ENCODE data around the gene PDK1.
A peak's percentile ranks its signal among the peaks of the same experiment; 100 is the strongest.

PDK1 gene

GRCh38 chr2:172551271-172551670, 4.6 kb upstream of the PDK1 start:
- Histone ChIP-seq H3K27ac (ENCODE audit: low read depth, low read length, severe bottlenecking) (peak overlapping the region; percentile 24), H3K9me3 (ENCODE audit: control insufficient read depth, low read length) (peaks cover 15% of the 10 kb centered on the region)

GRCh38 chr2:172552547-172553291, 3.2 kb upstream of the PDK1 start:
- peaks cover 8% of the 10 kb centered on the region for H3K4me1 ChIP-seq (ENCODE audit: control insufficient read depth, insufficient read depth, low read length, poor library complexity, severe bottlenecking)
- WGBS, 2 experiments (ENCODE audit: insufficient coverage in 2 of 2) = 89 to 96% methylated on average over 2 to 4 of the region's 4 CpGs
- H3K36me3 ChIP-seq (ENCODE audit: control insufficient read depth, insufficient read depth, low read length) = no peaks in the 10 kb centered on the region
- no peak overlapping the region for H3K4me3 ChIP-seq (ENCODE audit: extremely low read depth, insufficient read depth, low read length, poor library complexity, severe bottlenecking)
- H3K27ac ChIP-seq (ENCODE audit: low read depth, low read length, severe bottlenecking) = no peak overlapping the region
- H3K9me3 ChIP-seq (ENCODE audit: control insufficient read depth, low read length) = peaks cover 8% of the 10 kb centered on the region

More at GRCh38 chr2:172551271-172551670, 4.6 kb upstream of the PDK1 start:
- no peaks in the 10 kb centered on the region for H3K36me3 ChIP-seq (ENCODE audit: control insufficient read depth, insufficient read depth, low read length)
- no peak overlapping the region for H3K4me3 ChIP-seq (ENCODE audit: extremely low read depth, insufficient read depth, low read length, poor library complexity, severe bottlenecking)
- peaks cover 8% of the 10 kb centered on the region for H3K4me1 ChIP-seq (ENCODE audit: control insufficient read depth, insufficient read depth, low read length, poor library complexity, severe bottlenecking)

- peaks cover 11% of the 10 kb centered on the region for H3K36me3 ChIP-seq (ENCODE audit: control insufficient read depth, insufficient read depth, low read length)
- H3K27ac ChIP-seq (ENCODE audit: low read depth, low read length, severe bottlenecking) = no peak overlapping the region
- WGBS, 2 experiments (ENCODE audit: insufficient coverage in 2 of 2) = 67 to 71% methylated on average over 11 to 12 of the region's 18 CpGs
- H3K4me3 ChIP-seq (ENCODE audit: extremely low read depth, insufficient read depth, low read length, poor library complexity, severe bottlenecking) = peak overlapping the region; percentile 80
- H3K9me3 ChIP-seq (ENCODE audit: control insufficient read depth, low read length) = peaks cover 2% of the 10 kb centered on the region
- peaks cover 8% of the 10 kb centered on the region for H3K4me1 ChIP-seq (ENCODE audit: control insufficient read depth, insufficient read depth, low read length, poor library complexity, severe bottlenecking)
Observed at GRCh38 chr2:172554352-172555271, 1.3 kb upstream of the PDK1 start.

- 12 to 14% methylated on average over 7 of the region's 8 CpGs for WGBS, 2 experiments (ENCODE audit: insufficient coverage in 2 of 2)
- peaks cover 2% of the 10 kb centered on the region for H3K9me3 ChIP-seq (ENCODE audit: control insufficient read depth, low read length)
- peaks cover 11% of the 10 kb centered on the region for H3K36me3 ChIP-seq (ENCODE audit: control insufficient read depth, insufficient read depth, low read length)
- H3K4me1 ChIP-seq (ENCODE audit: control insufficient read depth, insufficient read depth, low read length, poor library complexity, severe bottlenecking) = peaks cover 8% of the 10 kb centered on the region
- peak overlapping the region; percentile 92 for H3K27ac ChIP-seq (ENCODE audit: low read depth, low read length, severe bottlenecking)
- peak overlapping the region; percentile 80 for H3K4me3 ChIP-seq (ENCODE audit: extremely low read depth, insufficient read depth, low read length, poor library complexity, severe bottlenecking)
Observed at GRCh38 chr2:172555272-172555521, 693 bp upstream of the PDK1 start.

DNA sequence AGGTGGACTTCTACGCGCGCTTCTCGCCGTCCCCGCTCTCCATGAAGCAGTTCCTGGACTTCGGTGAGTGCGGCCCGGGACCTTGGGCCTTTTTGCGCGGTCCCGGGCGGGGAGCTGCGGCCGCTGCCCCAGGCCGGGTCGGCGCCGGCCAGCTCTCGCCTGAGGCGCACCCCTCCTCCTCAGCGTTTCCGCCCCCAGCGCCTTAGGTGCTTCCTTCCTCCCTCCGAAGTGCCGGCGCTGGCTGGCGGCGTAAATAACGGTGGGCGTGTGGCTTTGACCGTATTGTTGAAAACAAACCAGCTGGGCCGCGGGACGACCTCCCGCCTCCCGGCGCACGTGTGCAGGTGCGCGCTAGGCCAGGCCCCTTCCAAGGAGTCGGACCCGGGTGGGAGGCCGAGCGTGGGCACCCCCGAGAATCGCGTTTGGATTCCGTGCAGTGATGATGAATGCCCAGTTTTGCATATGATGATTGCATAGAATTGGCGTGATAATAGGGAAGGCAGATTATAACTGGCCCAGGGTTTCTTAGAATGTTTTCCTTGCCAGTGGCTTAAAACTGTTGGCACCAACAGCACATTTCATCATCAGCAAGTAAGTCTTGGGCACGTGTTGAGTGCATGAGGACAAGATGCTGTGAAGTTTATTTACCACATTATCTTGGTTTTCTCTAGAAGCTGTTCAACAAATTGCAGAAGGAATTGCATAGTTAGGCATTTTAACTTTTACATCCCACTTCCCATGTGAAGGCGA, 569 bp downstream of the PDK1 start:
- peak overlapping the region; percentile 92 for H3K27ac ChIP-seq (ENCODE audit: low read depth, low read length, severe bottlenecking)
- WGBS, 2 experiments (ENCODE audit: insufficient coverage in 2 of 2) = 0% methylated on average over 39 to 44 of the region's 52 CpGs
- H3K4me3 ChIP-seq (ENCODE audit: extremely low read depth, insufficient read depth, low read length, poor library complexity, severe bottlenecking) = peak overlapping the region; percentile 80
- peaks cover 2% of the 10 kb centered on the region for H3K9me3 ChIP-seq (ENCODE audit: control insufficient read depth, low read length)
- peaks cover 3% of the 10 kb centered on the region for H3K4me1 ChIP-seq (ENCODE audit: control insufficient read depth, insufficient read depth, low read length, poor library complexity, severe bottlenecking)
- peaks cover 11% of the 10 kb centered on the region for H3K36me3 ChIP-seq (ENCODE audit: control insufficient read depth, insufficient read depth, low read length)

- Histone ChIP-seq H3K4me3 (ENCODE audit: extremely low read depth, insufficient read depth, low read length, poor library complexity, severe bottlenecking) (no peak overlapping the region), H3K27ac (ENCODE audit: low read depth, low read length, severe bottlenecking) (no peak overlapping the region)
Observed at GRCh38 chr2:172558372-172558771, 2.5 kb downstream of the PDK1 start.

GRCh38 chr2:172560721-172561120, 4.8 kb downstream of the PDK1 start:
- no peak overlapping the region for H3K27ac ChIP-seq (ENCODE audit: low read depth, low read length, severe bottlenecking)
- H3K4me3 ChIP-seq (ENCODE audit: extremely low read depth, insufficient read depth, low read length, poor library complexity, severe bottlenecking) = no peak overlapping the region
- H3K36me3 ChIP-seq (ENCODE audit: control insufficient read depth, insufficient read depth, low read length) = peaks cover 36% of the 10 kb centered on the region
- H3K4me1 ChIP-seq (ENCODE audit: control insufficient read depth, insufficient read depth, low read length, poor library complexity, severe bottlenecking) = no peaks in the 10 kb centered on the region
- no CpG with 5 or more reads among the region's 2 CpGs for WGBS, 2 experiments (ENCODE audit: insufficient coverage in 2 of 2)
- no peaks in the 10 kb centered on the region for H3K9me3 ChIP-seq (ENCODE audit: control insufficient read depth, low read length)

More at GRCh38 chr2:172558372-172558771, 2.5 kb downstream of the PDK1 start:
- WGBS, 2 experiments (ENCODE audit: insufficient coverage in 2 of 2) = 55 to 88% methylated on average over 2 to 4 of the region's 5 CpGs
- Histone ChIP-seq H3K36me3 (ENCODE audit: control insufficient read depth, insufficient read depth, low read length) (peaks cover 21% of the 10 kb centered on the region), H3K9me3 (ENCODE audit: control insufficient read depth, low read length) (no peaks in the 10 kb centered on the region), H3K4me1 (ENCODE audit: control insufficient read depth, insufficient read depth, low read length, poor library complexity, severe bottlenecking) (no peaks in the 10 kb centered on the region)

GRCh38 chr2:172561270-172561669, 5.4 kb downstream of the PDK1 start:
- H3K36me3 ChIP-seq (ENCODE audit: control insufficient read depth, insufficient read depth, low read length) = peaks cover 38% of the 10 kb centered on the region
- H3K4me1 ChIP-seq (ENCODE audit: control insufficient read depth, insufficient read depth, low read length, poor library complexity, severe bottlenecking) = no peaks in the 10 kb centered on the region
- H3K9me3 ChIP-seq (ENCODE audit: control insufficient read depth, low read length) = no peaks in the 10 kb centered on the region
- peak overlapping the region; percentile 7 for H3K27ac ChIP-seq (ENCODE audit: low read depth, low read length, severe bottlenecking)
- no peak overlapping the region for H3K4me3 ChIP-seq (ENCODE audit: extremely low read depth, insufficient read depth, low read length, poor library complexity, severe bottlenecking)
- WGBS, 2 experiments (ENCODE audit: insufficient coverage in 2 of 2) = 60% methylated on average over 2 to 3 of the region's 4 CpGs

GRCh38 chr2:172562298-172562697, 6.4 kb downstream of the PDK1 start:
- H3K36me3 ChIP-seq (ENCODE audit: control insufficient read depth, insufficient read depth, low read length) = peaks cover 43% of the 10 kb centered on the region
- H3K4me3 ChIP-seq (ENCODE audit: extremely low read depth, insufficient read depth, low read length, poor library complexity, severe bottlenecking) = no peak overlapping the region
- no peaks in the 10 kb centered on the region for H3K4me1 ChIP-seq (ENCODE audit: control insufficient read depth, insufficient read depth, low read length, poor library complexity, severe bottlenecking)
- H3K9me3 ChIP-seq (ENCODE audit: control insufficient read depth, low read length) = no peaks in the 10 kb centered on the region
- 78% methylated on average over 1 of the region's 1 CpG; no CpG with 5 or more reads in 1 of the 2 experiments for whole genome bisulfite sequencing, 2 experiments (ENCODE audit: insufficient coverage in 2 of 2)
- no peak overlapping the region for H3K27ac ChIP-seq (ENCODE audit: low read depth, low read length, severe bottlenecking)

DNA sequence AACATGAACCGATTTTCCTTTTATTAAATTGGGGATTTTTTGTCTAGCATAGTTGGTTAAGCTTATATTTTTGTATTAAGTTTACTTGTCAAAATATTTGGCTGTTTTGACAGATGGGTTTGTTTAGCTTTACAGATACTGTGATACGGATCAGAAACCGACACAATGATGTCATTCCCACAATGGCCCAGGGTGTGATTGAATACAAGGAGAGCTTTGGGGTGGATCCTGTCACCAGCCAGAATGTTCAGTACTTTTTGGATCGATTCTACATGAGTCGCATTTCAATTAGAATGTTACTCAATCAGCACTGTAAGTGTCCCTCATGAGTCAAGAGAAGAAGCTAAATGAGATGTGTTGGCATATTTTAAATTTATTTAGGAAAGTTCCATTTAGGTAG, 8.5 kb downstream of the PDK1 start:
- Histone ChIP-seq H3K9me3 (ENCODE audit: control insufficient read depth, low read length) (no peaks in the 10 kb centered on the region), H3K27ac (ENCODE audit: low read depth, low read length, severe bottlenecking) (no peak overlapping the region), H3K36me3 (ENCODE audit: control insufficient read depth, insufficient read depth, low read length) (peaks cover 45% of the 10 kb centered on the region), H3K4me1 (ENCODE audit: control insufficient read depth, insufficient read depth, low read length, poor library complexity, severe bottlenecking) (no peaks in the 10 kb centered on the region), H3K4me3 (ENCODE audit: extremely low read depth, insufficient read depth, low read length, poor library complexity, severe bottlenecking) (no peak overlapping the region)
- 97 to 100% methylated on average over 2 to 5 of the region's 5 CpGs for WGBS, 2 experiments (ENCODE audit: insufficient coverage in 2 of 2)

All from mesodermal cell (in vitro differentiated cells).